Stimulated activated CD4-positive, alpha-beta T cell treated with anti-CD3 and anti-CD28 coated beads, Interleukin-15, amount 100 ng/mL, for 48 hours (primary cell): ENCODE measurements around the gene RILP.

Source experiments
- DNase-seq, 2 donors: peaks; one replicate each; pipeline ENCODE4 v3.0.0-alpha.2; 2020; ENCODE audit warnings: low read depth in 2 of 2

The RILP gene

GRCh38 chr17:1629504-1630310 is 20.0 kb downstream of the RILP start:
- DNase-seq: peak; percentile 68 to 82

- peak; percentile 81 for DNase-seq
These were observed 20.7 kb downstream of the RILP start for GRCh38 chr17:1628856-1629503.

- DNase-seq: peak in 1 of 2 donors; percentile 65
These were observed 21.4 kb downstream of the RILP start, which contains the start of gene SLC43A2 for GRCh38 chr17:1627982-1628855. SLC43A2 (minus strand) TSS chr17:1628834; CDS start chr17:1627874, 960 bp downstream.

GRCh38 chr17:1627182-1627981 is 22.3 kb downstream of the RILP start:
- no peak for DNase-seq

- DNase-seq: no peak
These were observed 23.3 kb downstream of the RILP start for GRCh38 chr17:1626333-1626732.

- DNase-seq: no peak
These were observed 24.1 kb downstream of the RILP start for GRCh38 chr17:1625581-1625980.

- DNase-seq: no peak
These were observed 24.6 kb downstream of the RILP start for GRCh38 chr17:1625053-1625452.

GRCh38 chr17:1624650-1625049 is 25.0 kb downstream of the RILP start:
- DNase-seq: no peak

GRCh38 chr17:1623057-1623630 is 26.5 kb downstream of the RILP start:
- no peak for DNase-seq

- DNase-seq: no peak
These were observed 28.3 kb downstream of the RILP start for GRCh38 chr17:1621273-1621954.

- DNase-seq: no peak
These were observed 29.2 kb downstream of the RILP start for GRCh38 chr17:1620486-1620885.

GRCh38 chr17:1617620-1618174 is 32.0 kb downstream of the RILP start:
- DNase-seq: no peak

- DNase-seq: no peak
These were observed 33.6 kb downstream of the RILP start for GRCh38 chr17:1616101-1616500.

GRCh38 chr17:1612400-1612799 is 37.3 kb downstream of the RILP start:
- DNase-seq: no peak

- no peak for DNase-seq
These were observed 38.0 kb downstream of the RILP start for GRCh38 chr17:1611715-1612114.

GRCh38 chr17:1608676-1609075 is 41.0 kb downstream of the RILP start:
- no peak for DNase-seq

- DNase-seq: no peak
These were observed 41.7 kb downstream of the RILP start for GRCh38 chr17:1607971-1608320.

- DNase-seq: no peak
These were observed 43.2 kb downstream of the RILP start for GRCh38 chr17:1606352-1606985.

GRCh38 chr17:1605681-1606351 is 43.9 kb downstream of the RILP start:
- no peak for DNase-seq
